GM21447 (cell line): ENCODE measurements around the gene MLLT11.

Experiments
- ATAC-seq: cut with Tn5 transposase; IDR thresholded peaks from one replicate; pipeline ENCODE4 v1.9.1; 2021; ENCODE audit not compliant: unreplicated experiment

Gene MLLT11

GRCh38 chr1:151060007-151060656 is at the start of gene MLLT11:
Gene MLLT11, plus strand, starts transcription at chr1:151060397. Its CDS starts 6,828 bp downstream, at chr1:151067225.
- no peak for ATAC-seq

- ATAC-seq: no peak
Measured at GRCh38 chr1:151011154-151011850, 48.9 kb upstream of the MLLT11 start.

- ATAC-seq: no peak
Measured at GRCh38 chr1:151012684-151013471, 47.3 kb upstream of the MLLT11 start.

- no peak for ATAC-seq
Measured at GRCh38 chr1:151013518-151013917, 46.7 kb upstream of the MLLT11 start.

- ATAC-seq: no peak
Measured at GRCh38 chr1:151024540-151025146, 35.6 kb upstream of the MLLT11 start.

GRCh38 chr1:151026460-151026859 is 33.7 kb upstream of the MLLT11 start:
- no peak for ATAC-seq

- no peak for ATAC-seq
Measured at GRCh38 chr1:151032164-151032563, 28.0 kb upstream of the MLLT11 start.

- ATAC-seq: no peak
Measured at GRCh38 chr1:151035167-151035566, 25.0 kb upstream of the MLLT11 start.

GRCh38 chr1:151036356-151036755 is 23.8 kb upstream of the MLLT11 start, which contains the start of gene BNIPL:
Gene BNIPL, plus strand, starts transcription at chr1:151036586. Its CDS starts 140 bp downstream, at chr1:151036726.
- no peak for ATAC-seq

GRCh38 chr1:151037032-151037431 is 23.2 kb upstream of the MLLT11 start:
- no peak for ATAC-seq

GRCh38 chr1:151039521-151039920 is 20.7 kb upstream of the MLLT11 start:
- ATAC-seq: no peak

GRCh38 chr1:151043163-151043562 is 17.0 kb upstream of the MLLT11 start:
- ATAC-seq: no peak

GRCh38 chr1:151047591-151047924 is 12.6 kb upstream of the MLLT11 start, which contains the start of gene C1orf56:
Gene C1orf56, plus strand, starts transcription at chr1:151047751. Its CDS starts 97 bp downstream, at chr1:151047848.
- peak; percentile 55 for ATAC-seq

GRCh38 chr1:151047925-151048644 is 12.1 kb upstream of the MLLT11 start:
- ATAC-seq: peak; percentile 68

- no peak for ATAC-seq
Measured at GRCh38 chr1:151048645-151049032, 11.6 kb upstream of the MLLT11 start.

GRCh38 chr1:151049458-151049857 is 10.7 kb upstream of the MLLT11 start:
- no peak for ATAC-seq

- ATAC-seq: no peak
Measured at GRCh38 chr1:151050051-151050688, 10.0 kb upstream of the MLLT11 start.

- ATAC-seq: no peak
Measured at GRCh38 chr1:151051356-151052009, 8.7 kb upstream of the MLLT11 start.

GRCh38 chr1:151054971-151055547 is 5.1 kb upstream of the MLLT11 start:
- no peak for ATAC-seq
